Neutrophil (primary cell): Measurements from ENCODE around the gene ZNF107.
"Not testable (repeated sequence)": the region's sequence is repeated elsewhere in the genome, so short reads cannot be mapped to it uniquely, and the experiment has no call there.

Source experiments
- H3K27ac ChIP-seq: fragments of 200-600 bp; sonication (generic); 2 replicates; pipeline ENCODE4 v1.5.1; 2016; ENCODE audit warnings: mild to moderate bottlenecking, moderate library complexity
- H3K27me3 ChIP-seq: fragments of 200-600 bp; sonication (generic); 2 replicates; pipeline ENCODE4 v1.6.0; 2016; ENCODE audit warnings: mild to moderate bottlenecking
- H3K36me3 ChIP-seq: fragments of 200-600 bp; sonication (generic); 2 replicates; pipeline ENCODE4 v1.5.1; 2017
- H3K4me1 ChIP-seq, 2 experiments: fragments of 200-600 bp in 1 of 2; sonication (generic) in 1 of 2; 1 replicate in 1 of 2; 2 replicates in 1 of 2; pipeline versions ENCODE4 v1.5.1 to v1.6.1; 2013 to 2016; ENCODE audit warnings: low read depth in 1 of 2, low read length in 1 of 2, mild to moderate bottlenecking in 1 of 2, moderate library complexity in 1 of 2; ENCODE audit not compliant: control insufficient read depth in 1 of 2, insufficient read depth in 1 of 2
- H3K4me3 ChIP-seq, 2 experiments: fragments of 200-600 bp in 1 of 2; sonication (generic) in 1 of 2; 1 replicate in 1 of 2; 2 replicates in 1 of 2; pipeline ENCODE4 v1.5.1; 2013 to 2016; ENCODE audit warnings: low read depth in 1 of 2, low read length in 1 of 2, mild to moderate bottlenecking in 1 of 2, moderate library complexity in 1 of 2
- H3K9me3 ChIP-seq: fragments of 200-600 bp; sonication (generic); 2 replicates; pipeline ENCODE4 v1.5.1; 2016
- CTCF ChIP-seq: fragments of 200-600 bp; sonication (generic); IDR thresholded peaks from 2 replicates; pipeline ENCODE4 v1.5.1; 2016; ENCODE audit warnings: antibody characterized with exemption

Gene ZNF107

GRCh38 chr7:64706625-64707292 lies 40.8 kb downstream of the ZNF107 start:
- Histone ChIP-seq H3K9me3 (peaks cover 52% of the 10 kb centered on the region), H3K36me3 (peaks cover 7% of the 10 kb centered on the region)
- no peak for TF ChIP-seq CTCF

DNA sequence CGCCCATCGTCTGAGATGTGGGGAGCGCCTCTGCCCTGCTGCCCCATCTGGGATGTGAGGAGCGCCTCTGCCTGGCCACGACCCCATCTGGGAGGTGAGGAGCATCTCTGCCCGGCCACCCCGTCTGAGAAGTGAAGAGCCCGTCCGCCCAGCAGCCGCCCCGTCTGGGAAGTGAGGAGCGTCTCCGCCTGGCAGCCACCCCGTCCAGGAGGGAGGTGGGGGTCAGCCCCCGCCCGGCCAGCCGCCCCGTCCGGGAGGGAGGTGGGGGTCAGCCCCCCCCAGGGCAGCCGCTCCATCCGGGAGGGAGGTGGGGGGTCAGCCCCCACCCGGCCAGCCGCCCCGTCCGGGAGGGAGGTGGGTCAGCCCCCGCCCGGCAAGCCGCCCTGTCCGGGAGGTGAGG lies 52.0 kb downstream of the ZNF107 start:
- H3K27me3 ChIP-seq, H3K36me3 ChIP-seq, H3K4me1 ChIP-seq, H3K27ac ChIP-seq, H3K4me3 ChIP-seq: not testable (repeated sequence)
- H3K9me3 ChIP-seq, result peaks cover 15% of the 10 kb centered on the region

More at GRCh38 chr7:64706625-64707292, 40.8 kb downstream of the ZNF107 start:
- no peaks in the 10 kb centered on the region for H3K4me1 ChIP-seq
- H3K27ac ChIP-seq, result no peak overlapping the region
- no peak overlapping the region for H3K4me3 ChIP-seq
- no peaks in the 10 kb centered on the region for H3K27me3 ChIP-seq

GRCh38 chr7:64729089-64729848 lies 63.3 kb downstream of the ZNF107 start:
- Histone ChIP-seq H3K36me3 (no peaks in the 10 kb centered on the region), H3K27ac (no peak overlapping the region), H3K4me1 (no peaks in the 10 kb centered on the region), H3K27me3 (no peaks in the 10 kb centered on the region), H3K4me3 (no peak overlapping the region), H3K9me3 (no peaks in the 10 kb centered on the region)
- TF ChIP-seq CTCF, result no peak

DNA sequence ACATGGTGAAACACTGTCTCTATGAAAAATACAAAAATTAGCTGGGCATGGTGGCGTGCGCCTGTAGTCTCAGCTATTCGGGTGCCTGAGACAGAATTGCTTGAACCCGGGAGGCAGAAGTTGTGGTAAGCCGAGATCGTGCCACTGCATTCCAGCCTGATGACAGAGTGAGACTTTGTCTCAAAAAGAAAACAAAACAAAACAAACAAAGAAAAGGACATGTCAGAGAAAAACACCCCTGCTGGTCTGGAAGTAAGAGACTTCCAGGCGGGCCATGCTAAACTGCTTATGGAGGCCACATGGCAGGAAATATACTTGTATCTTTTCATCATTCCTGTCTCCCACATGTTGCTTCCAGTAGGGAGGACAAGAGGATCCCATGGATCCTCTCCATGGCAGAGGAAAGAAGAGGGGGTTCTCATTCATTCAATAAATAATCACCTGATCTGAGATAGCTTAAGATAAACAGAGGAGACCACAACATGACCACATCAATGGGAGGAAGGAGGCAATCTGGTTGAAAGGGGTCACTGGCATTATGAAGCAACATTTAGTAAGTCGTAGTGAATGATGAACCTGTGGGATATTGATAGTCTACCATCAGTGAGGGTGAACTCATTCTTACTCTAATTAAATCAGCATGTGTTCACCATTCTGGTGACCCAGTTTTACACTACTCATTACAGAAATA lies 67.8 kb downstream of the ZNF107 start:
- no peaks in the 10 kb centered on the region for H3K9me3 ChIP-seq
- no peak overlapping the region for H3K4me3 ChIP-seq
- no peak overlapping the region for H3K27ac ChIP-seq
- H3K36me3 ChIP-seq, result no peaks in the 10 kb centered on the region
- no peaks in the 10 kb centered on the region for H3K27me3 ChIP-seq
- no peak for TF ChIP-seq CTCF
- no peaks in the 10 kb centered on the region for H3K4me1 ChIP-seq

GRCh38 chr7:64736575-64736974 lies 70.6 kb downstream of the ZNF107 start:
- no peaks in the 10 kb centered on the region for H3K4me1 ChIP-seq
- H3K27ac ChIP-seq, result no peak overlapping the region
- TF ChIP-seq CTCF, result no peak
- H3K4me3 ChIP-seq, result no peak overlapping the region
- no peaks in the 10 kb centered on the region for H3K9me3 ChIP-seq
- H3K36me3 ChIP-seq, result no peaks in the 10 kb centered on the region
- H3K27me3 ChIP-seq, result no peaks in the 10 kb centered on the region

DNA sequence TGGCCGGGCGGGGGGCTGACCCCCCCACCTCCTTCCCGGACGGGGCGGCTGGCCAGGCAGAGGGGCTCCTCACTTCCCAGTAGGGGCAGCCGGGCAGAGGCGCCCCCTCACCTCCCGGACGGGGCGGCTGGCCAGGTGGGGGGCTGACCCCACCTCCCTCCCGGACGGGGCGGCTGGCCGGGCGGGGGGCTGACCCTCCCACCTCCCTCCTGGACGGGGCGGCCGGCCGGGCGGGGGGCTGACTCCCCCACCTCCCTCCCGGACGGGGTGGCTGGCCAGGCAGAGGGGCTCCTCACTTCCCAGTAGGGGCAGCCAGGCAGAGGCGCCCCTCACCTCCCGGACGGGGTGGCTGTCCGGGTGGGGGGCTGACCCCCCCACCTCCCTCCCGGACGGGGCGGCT lies 72.5 kb downstream of the ZNF107 start:
- not testable (repeated sequence) for H3K27me3 ChIP-seq, H3K4me3 ChIP-seq, H3K36me3 ChIP-seq, H3K27ac ChIP-seq, H3K4me1 ChIP-seq, H3K9me3 ChIP-seq

- H3K9me3 ChIP-seq, H3K36me3 ChIP-seq, H3K27ac ChIP-seq, H3K27me3 ChIP-seq, H3K4me1 ChIP-seq, H3K4me3 ChIP-seq: not testable (repeated sequence)
Measured at GRCh38 chr7:64738953-64739352, 73.0 kb downstream of the ZNF107 start.
